MM.1S (cell line): ENCODE data around the gene IL12A.

Source experiments
- DNase-seq: peaks from one replicate; pipeline ENCODE4 v3.0.0-alpha.2; 2015
- H2AFZ ChIP-seq: fragments of 300-600 bp; sonication (generic); 2 replicates; pipeline ENCODE4 v1.6.0; 2016; ENCODE audit warnings: antibody characterized with exemption, low read length
- H3F3A ChIP-seq: fragments of 300-600 bp; sonication (generic); 2 replicates; pipeline ENCODE4 v1.6.1; 2016; ENCODE audit warnings: mild to moderate bottlenecking, antibody characterized with exemption, low read length, moderate library complexity, mixed read lengths; ENCODE audit not compliant: insufficient read depth
- H3K27ac ChIP-seq: fragments of 300-600 bp; sonication (generic); 2 replicates; pipeline ENCODE4 v1.5.1; 2016; ENCODE audit warnings: mild to moderate bottlenecking, low read length
- H3K27me3 ChIP-seq: fragments of 300-600 bp; sonication (generic); replicated peaks from 2 replicates; pipeline ENCODE4 v1.6.0; 2016; ENCODE audit warnings: low read length; ENCODE audit not compliant: insufficient read depth
- H3K36me3 ChIP-seq: fragments of 300-600 bp; sonication (generic); replicated peaks from 2 replicates; pipeline ENCODE4 v1.6.1; 2016; ENCODE audit warnings: mild to moderate bottlenecking, low read length, mixed read lengths; ENCODE audit not compliant: insufficient read depth
- H3K4me1 ChIP-seq: fragments of 300-600 bp; sonication (generic); 2 replicates; pipeline ENCODE4 v1.6.1; 2016; ENCODE audit warnings: low read length, mixed read lengths
- H3K4me2 ChIP-seq: fragments of 300-600 bp; sonication (generic); 2 replicates; pipeline ENCODE4 v1.6.0; 2016; ENCODE audit warnings: low read depth, low read length
- H3K4me3 ChIP-seq: fragments of 300-600 bp; sonication (generic); 2 replicates; pipeline ENCODE4 v1.5.1; 2016; ENCODE audit warnings: low read length, mixed read lengths
- H3K79me2 ChIP-seq: fragments of 300-600 bp; sonication (generic); 2 replicates; pipeline ENCODE4 v1.6.1; 2016; ENCODE audit warnings: mixed run types, low read length, mixed read lengths
- H3K9ac ChIP-seq: fragments of 300-600 bp; sonication (generic); 2 replicates; pipeline ENCODE4 v1.6.1; 2016; ENCODE audit warnings: low read length, mixed read lengths
- H3K9me2 ChIP-seq: fragments of 300-600 bp; sonication (generic); replicated peaks from 2 replicates; pipeline ENCODE4 v1.6.1; 2016; ENCODE audit warnings: mild to moderate bottlenecking, low read length, mixed read lengths; ENCODE audit not compliant: insufficient read depth
- H3K9me3 ChIP-seq: fragments of 300-600 bp; sonication (generic); replicated peaks from 2 replicates; pipeline ENCODE4 v1.6.1; 2016; ENCODE audit warnings: mild to moderate bottlenecking, low read length, mixed read lengths; ENCODE audit not compliant: insufficient read depth
- H4K20me1 ChIP-seq: fragments of 300-600 bp; sonication (generic); 2 replicates; pipeline ENCODE4 v1.6.1; 2016; ENCODE audit warnings: mild to moderate bottlenecking, low read length, moderate library complexity, mixed read lengths; ENCODE audit not compliant: insufficient read depth
- EZH2 ChIP-seq: fragments of 300-600 bp; sonication (generic); optimal IDR thresholded peaks from 2 replicates; pipeline ENCODE3; 2017; ENCODE audit warnings: low read depth, mild to moderate bottlenecking, antibody characterized with exemption, low read length, mixed read lengths
- EZH2phosphoT487 ChIP-seq: fragments of 300-600 bp; sonication (generic); IDR thresholded peaks from 2 replicates; pipeline ENCODE4 v1.6.1; 2018; ENCODE audit warnings: antibody characterized with exemption, low read length
- TF ChIP-seq, protein P1 (sequence below): fragments of 300-600 bp; sonication (generic); IDR thresholded peaks from 2 replicates; pipeline ENCODE4 v1.5.1; 2016; ENCODE audit warnings: antibody characterized with exemption, low read length, mixed read lengths

The IL12A gene

DNA sequence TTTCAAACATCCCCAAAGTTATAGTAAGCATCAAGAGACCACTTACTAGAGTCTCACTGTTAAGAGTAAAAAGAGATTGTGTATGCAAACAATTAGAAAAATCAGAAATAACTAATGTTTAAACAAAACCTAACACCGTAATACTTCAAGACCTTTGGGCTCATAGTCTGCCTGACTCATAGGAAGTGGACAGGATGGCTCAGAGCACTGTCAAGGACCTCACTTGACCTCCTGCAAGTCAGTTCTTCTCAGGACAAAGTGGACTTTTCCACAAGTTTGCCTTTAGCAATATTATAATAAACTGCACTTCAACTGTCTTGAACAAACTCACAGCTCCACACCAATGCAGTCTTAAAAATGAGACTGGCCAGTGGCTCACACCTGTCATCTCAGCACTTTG, 34.8 kb downstream of the IL12A start:
- Histone ChIP-seq H3K9me3 (no peaks in the 10 kb centered on the region), H3K9ac (no peak overlapping the region), H3K4me3 (no peak overlapping the region), H4K20me1 (no peaks in the 10 kb centered on the region), H3K36me3 (no peaks in the 10 kb centered on the region), H3K9me2 (no peaks in the 10 kb centered on the region), H3K4me1 (peaks cover 15% of the 10 kb centered on the region), H3K27ac (no peak overlapping the region), H2AFZ (no peak overlapping the region), H3F3A (peaks cover 8% of the 10 kb centered on the region; the same call in 1 of the 2 replicates), H3K27me3 (no peaks in the 10 kb centered on the region), H3K4me2 (no peak overlapping the region), H3K79me2 (no peaks in the 10 kb centered on the region)
- TF ChIP-seq EZH2phosphoT487 (no peak), EZH2 (no peak)
- TF ChIP-seq, protein P1, sequence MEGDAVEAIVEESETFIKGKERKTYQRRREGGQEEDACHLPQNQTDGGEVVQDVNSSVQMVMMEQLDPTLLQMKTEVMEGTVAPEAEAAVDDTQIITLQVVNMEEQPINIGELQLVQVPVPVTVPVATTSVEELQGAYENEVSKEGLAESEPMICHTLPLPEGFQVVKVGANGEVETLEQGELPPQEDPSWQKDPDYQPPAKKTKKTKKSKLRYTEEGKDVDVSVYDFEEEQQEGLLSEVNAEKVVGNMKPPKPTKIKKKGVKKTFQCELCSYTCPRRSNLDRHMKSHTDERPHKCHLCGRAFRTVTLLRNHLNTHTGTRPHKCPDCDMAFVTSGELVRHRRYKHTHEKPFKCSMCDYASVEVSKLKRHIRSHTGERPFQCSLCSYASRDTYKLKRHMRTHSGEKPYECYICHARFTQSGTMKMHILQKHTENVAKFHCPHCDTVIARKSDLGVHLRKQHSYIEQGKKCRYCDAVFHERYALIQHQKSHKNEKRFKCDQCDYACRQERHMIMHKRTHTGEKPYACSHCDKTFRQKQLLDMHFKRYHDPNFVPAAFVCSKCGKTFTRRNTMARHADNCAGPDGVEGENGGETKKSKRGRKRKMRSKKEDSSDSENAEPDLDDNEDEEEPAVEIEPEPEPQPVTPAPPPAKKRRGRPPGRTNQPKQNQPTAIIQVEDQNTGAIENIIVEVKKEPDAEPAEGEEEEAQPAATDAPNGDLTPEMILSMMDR, result no peak
- DNase-seq, result no peak

DNA sequence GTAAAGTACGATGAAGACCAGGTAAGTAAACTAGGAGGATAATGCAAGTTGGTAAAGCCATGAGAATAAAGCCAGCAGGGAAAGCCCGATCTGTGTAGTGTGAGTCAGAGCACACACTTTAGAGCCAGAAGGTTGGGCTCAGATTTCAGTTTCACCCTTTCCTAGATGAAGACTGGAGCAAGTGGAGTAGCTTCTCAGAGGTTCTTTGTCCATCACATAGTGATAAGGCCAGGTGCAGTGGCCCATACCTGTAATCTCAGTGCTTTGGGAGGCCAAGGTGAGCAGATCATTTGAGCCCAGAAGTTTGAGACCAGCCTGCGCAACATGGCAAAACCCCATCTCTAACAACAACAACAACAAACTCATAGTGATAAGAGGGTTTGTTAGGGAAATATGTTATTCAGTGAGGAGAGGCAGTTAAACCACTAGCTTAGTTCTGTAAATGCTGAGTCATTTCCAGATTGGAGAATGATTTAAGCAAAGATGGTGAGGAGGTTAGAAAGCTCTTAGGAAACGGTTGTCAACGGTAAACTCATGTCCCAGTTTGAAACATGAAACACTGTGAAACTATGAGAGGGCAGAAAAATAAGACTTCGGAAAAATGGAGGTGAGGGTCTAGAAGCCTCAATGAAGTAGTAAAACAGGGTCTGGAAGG, 39.0 kb downstream of the IL12A start:
- no peaks in the 10 kb centered on the region for H3K27me3 ChIP-seq
- no peak overlapping the region for H2AFZ ChIP-seq
- peak; percentile 43 for DNase-seq
- H3K4me3 ChIP-seq, result no peak overlapping the region
- no peaks in the 10 kb centered on the region for H3K9me2 ChIP-seq
- H3K79me2 ChIP-seq, result no peaks in the 10 kb centered on the region
- no peak overlapping the region for H3K4me2 ChIP-seq
- TF ChIP-seq EZH2, result no peak
- TF ChIP-seq, protein P1, result no peak
- no peak for TF ChIP-seq EZH2phosphoT487
- no peaks in the 10 kb centered on the region for H3K36me3 ChIP-seq
- no peaks in the 10 kb centered on the region for H4K20me1 ChIP-seq
- H3F3A ChIP-seq, result peaks cover 8% of the 10 kb centered on the region; the same call in 1 of the 2 replicates
- H3K4me1 ChIP-seq, result peaks cover 15% of the 10 kb centered on the region
- H3K9ac ChIP-seq, result no peak overlapping the region
- no peaks in the 10 kb centered on the region for H3K9me3 ChIP-seq
- H3K27ac ChIP-seq, result no peak overlapping the region; the same call in 1 of the 2 replicates

DNA sequence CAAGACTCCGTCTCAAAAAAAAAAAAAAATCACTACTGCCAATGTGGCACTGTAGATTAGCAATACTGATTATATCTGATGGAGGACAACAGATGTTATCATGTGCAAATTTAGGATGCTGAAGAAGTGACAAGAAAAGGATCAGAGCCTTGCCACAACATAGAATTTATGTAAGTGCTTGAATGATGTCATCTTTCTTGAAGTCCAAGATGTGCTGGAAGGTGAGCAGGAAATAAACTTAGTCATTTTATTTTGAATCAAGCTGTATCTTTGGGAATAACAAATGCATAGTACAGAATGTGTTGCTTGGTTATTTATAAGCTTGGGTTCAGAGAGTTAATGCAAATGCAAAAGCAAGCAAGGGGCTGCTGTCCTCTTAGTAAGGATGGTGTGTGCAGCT, 47.1 kb downstream of the IL12A start:
- no peaks in the 10 kb centered on the region for H4K20me1 ChIP-seq
- H3K4me1 ChIP-seq, result no peaks in the 10 kb centered on the region
- H3K27me3 ChIP-seq, result no peaks in the 10 kb centered on the region
- H3K79me2 ChIP-seq, result no peaks in the 10 kb centered on the region
- no peaks in the 10 kb centered on the region for H3F3A ChIP-seq
- no peak overlapping the region for H2AFZ ChIP-seq
- H3K9ac ChIP-seq, result no peak overlapping the region
- H3K4me3 ChIP-seq, result no peak overlapping the region
- H3K4me2 ChIP-seq, result no peak overlapping the region
- H3K9me3 ChIP-seq, result no peaks in the 10 kb centered on the region
- H3K36me3 ChIP-seq, result no peaks in the 10 kb centered on the region
- DNase-seq, result no peak
- no peaks in the 10 kb centered on the region for H3K9me2 ChIP-seq
- TF ChIP-seq EZH2phosphoT487 (no peak), EZH2 (no peak)
- TF ChIP-seq, protein P1, result no peak
- H3K27ac ChIP-seq, result no peak overlapping the region
